NCI-H146 (cell line): ENCODE data around the gene CAVIN3.

Experiments
- DNase-seq: peaks from one replicate; lab custom pipeline; 2025; lab: John Stamatoyannopoulos, UW

The CAVIN3 gene

GRCh38 chr11:6269994-6270393, 50.3 kb downstream of the CAVIN3 start:
- no peak for DNase-seq
